Measurements from ENCODE around the gene SOS2. TPM values are rescaled to one million over a fixed set of nuclear protein-coding genes. Genes with fewer than 3 reads are reported as not detected.

SOS2 gene
- total RNA-seq, 1 experiment from 2014 or later, result 9.9 TPM

DNA sequence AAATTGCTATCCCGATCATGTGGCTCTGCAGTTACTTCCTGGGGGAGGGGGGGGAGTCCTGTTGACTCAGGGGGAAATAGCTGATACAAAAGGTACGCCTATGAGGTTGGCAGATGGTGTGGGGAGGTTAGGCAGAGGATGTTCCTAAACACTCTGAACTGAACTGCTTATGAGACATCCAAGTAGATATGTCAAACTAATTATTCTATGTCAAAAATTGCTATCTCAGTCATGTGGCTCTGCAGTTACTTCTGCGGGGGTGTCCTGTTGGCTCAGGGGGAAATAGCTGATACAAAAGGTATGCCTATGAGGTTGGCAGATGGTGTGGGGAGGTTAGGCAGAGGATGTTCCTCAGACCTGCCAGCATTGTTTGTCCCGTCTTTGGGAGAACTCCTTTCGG is 109.9 kb downstream of the SOS2 start:
- H3K36me3 ChIP-seq (ENCODE audit: low read depth, low read length), result no peaks in the 10 kb centered on the region
- no peak overlapping the region for H3K9ac ChIP-seq (ENCODE audit: low read length)
- H2AFZ ChIP-seq (ENCODE audit: low read length), result no peak overlapping the region
- no peaks in the 10 kb centered on the region for H4K20me1 ChIP-seq (ENCODE audit: low read length)
- H3K4me1 ChIP-seq (ENCODE audit: insufficient read depth, low read length), result peaks cover 6% of the 10 kb centered on the region
- CTCF ChIA-PET, result interaction anchor here (0.6 kb wide), 1 partner anchor 221 kb away, joined by 6 read pairs; no protein-coding TSS in a partner anchor
- no peaks in the 10 kb centered on the region for H3F3A ChIP-seq (ENCODE audit: low read length, unreplicated experiment)
- ATAC-seq, result no peak
- no peak overlapping the region for H3K4me2 ChIP-seq (ENCODE audit: low read length)
- H3K79me2 ChIP-seq (ENCODE audit: low read length), result no peaks in the 10 kb centered on the region
- H3K27me3 ChIP-seq (ENCODE audit: low read length), result no peaks in the 10 kb centered on the region
- H3K9me2 ChIP-seq (replicated peaks; ENCODE audit: low read length), result no peaks in the 10 kb centered on the region
- intact Hi-C loops (cut with micrococcal nuclease), result no loop called here
- no TSS peak for BruUV-seq (replicated peaks)
- DNase-seq, result no peak
- H3K9me3 ChIP-seq (ENCODE audit: low read length), result no peaks in the 10 kb centered on the region
- H3K27ac ChIP-seq (ENCODE audit: low read length), result no peak overlapping the region
- H3K4me3 ChIP-seq (ENCODE audit: low read length), result no peak overlapping the region
- TF ChIP-seq EZH2phosphoT487 (IDR thresholded peaks at IDR 0.05; ENCODE audit: borderline replicate concordance, low read length) (no peak), EZH2 (IDR thresholded peaks at IDR 0.05; ENCODE audit: low read length, unreplicated experiment) (no peak)
- TF ChIP-seq, protein P1, sequence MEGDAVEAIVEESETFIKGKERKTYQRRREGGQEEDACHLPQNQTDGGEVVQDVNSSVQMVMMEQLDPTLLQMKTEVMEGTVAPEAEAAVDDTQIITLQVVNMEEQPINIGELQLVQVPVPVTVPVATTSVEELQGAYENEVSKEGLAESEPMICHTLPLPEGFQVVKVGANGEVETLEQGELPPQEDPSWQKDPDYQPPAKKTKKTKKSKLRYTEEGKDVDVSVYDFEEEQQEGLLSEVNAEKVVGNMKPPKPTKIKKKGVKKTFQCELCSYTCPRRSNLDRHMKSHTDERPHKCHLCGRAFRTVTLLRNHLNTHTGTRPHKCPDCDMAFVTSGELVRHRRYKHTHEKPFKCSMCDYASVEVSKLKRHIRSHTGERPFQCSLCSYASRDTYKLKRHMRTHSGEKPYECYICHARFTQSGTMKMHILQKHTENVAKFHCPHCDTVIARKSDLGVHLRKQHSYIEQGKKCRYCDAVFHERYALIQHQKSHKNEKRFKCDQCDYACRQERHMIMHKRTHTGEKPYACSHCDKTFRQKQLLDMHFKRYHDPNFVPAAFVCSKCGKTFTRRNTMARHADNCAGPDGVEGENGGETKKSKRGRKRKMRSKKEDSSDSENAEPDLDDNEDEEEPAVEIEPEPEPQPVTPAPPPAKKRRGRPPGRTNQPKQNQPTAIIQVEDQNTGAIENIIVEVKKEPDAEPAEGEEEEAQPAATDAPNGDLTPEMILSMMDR (conservative IDR thresholded peaks at IDR 0.05; ENCODE audit: low read depth, low read length), result no peak
- POLR2A ChIA-PET (ENCODE audit: unreplicated experiment), result no interaction called here

DNA sequence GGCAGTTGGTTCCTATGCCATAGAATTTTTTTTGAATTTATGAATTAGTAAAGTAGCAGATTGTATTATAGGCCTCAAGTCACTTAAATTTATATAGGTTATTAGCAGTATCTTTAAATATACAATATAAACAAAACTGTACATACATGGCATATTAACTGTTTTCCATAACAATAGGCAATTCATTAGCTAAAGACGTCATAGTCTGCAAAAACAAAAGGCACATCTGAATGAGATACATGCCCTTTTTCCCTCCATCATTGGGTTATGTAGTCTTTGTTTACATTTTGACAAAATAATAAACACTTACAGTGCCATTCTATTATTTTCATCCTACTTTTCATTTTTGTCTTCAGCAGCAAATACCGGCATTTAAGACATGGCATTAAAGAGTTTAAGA is 113.9 kb downstream of the SOS2 start:
- ChIA-PET CTCF (interaction anchor here (0.6 kb wide), 1 partner anchor 265 kb away, joined by 3 read pairs; the partner anchor contains the start of gene NEMF), POLR2A (ENCODE audit: unreplicated experiment) (interaction anchor here (0.6 kb wide), 1 partner anchor 225 kb away, joined by 12 read pairs; no protein-coding TSS in a partner anchor)
- BruUV-seq (replicated peaks), result no TSS peak
- intact Hi-C loops (cut with micrococcal nuclease), result loop anchor here (2.0 kb wide), 1 partner anchor 415 kb away; the partner anchor contains the start of gene MAP4K5
- DNase-seq, result no peak
- Histone ChIP-seq H3K4me2 (ENCODE audit: low read length) (no peak overlapping the region), H3K36me3 (ENCODE audit: low read depth, low read length) (peaks cover 21% of the 10 kb centered on the region), H3K9ac (ENCODE audit: low read length) (no peak overlapping the region), H3K9me3 (ENCODE audit: low read length) (no peaks in the 10 kb centered on the region), H3K9me2 (replicated peaks; ENCODE audit: low read length) (no peaks in the 10 kb centered on the region), H3F3A (ENCODE audit: low read length, unreplicated experiment) (no peaks in the 10 kb centered on the region), H3K27ac (ENCODE audit: low read length) (no peak overlapping the region), H3K4me1 (ENCODE audit: insufficient read depth, low read length) (peaks cover 23% of the 10 kb centered on the region), H3K27me3 (ENCODE audit: low read length) (no peaks in the 10 kb centered on the region), H3K4me3 (ENCODE audit: low read length) (no peak overlapping the region), H2AFZ (ENCODE audit: low read length) (no peak overlapping the region), H4K20me1 (ENCODE audit: low read length) (peaks cover 9% of the 10 kb centered on the region), H3K79me2 (ENCODE audit: low read length) (peaks cover 34% of the 10 kb centered on the region)
- TF ChIP-seq EZH2 (IDR thresholded peaks at IDR 0.05; ENCODE audit: low read length, unreplicated experiment) (no peak), EZH2phosphoT487 (IDR thresholded peaks at IDR 0.05; ENCODE audit: borderline replicate concordance, low read length) (no peak)
- TF ChIP-seq, protein P1 (conservative IDR thresholded peaks at IDR 0.05; ENCODE audit: low read depth, low read length), result no peak
- ATAC-seq, result no peak

DNA sequence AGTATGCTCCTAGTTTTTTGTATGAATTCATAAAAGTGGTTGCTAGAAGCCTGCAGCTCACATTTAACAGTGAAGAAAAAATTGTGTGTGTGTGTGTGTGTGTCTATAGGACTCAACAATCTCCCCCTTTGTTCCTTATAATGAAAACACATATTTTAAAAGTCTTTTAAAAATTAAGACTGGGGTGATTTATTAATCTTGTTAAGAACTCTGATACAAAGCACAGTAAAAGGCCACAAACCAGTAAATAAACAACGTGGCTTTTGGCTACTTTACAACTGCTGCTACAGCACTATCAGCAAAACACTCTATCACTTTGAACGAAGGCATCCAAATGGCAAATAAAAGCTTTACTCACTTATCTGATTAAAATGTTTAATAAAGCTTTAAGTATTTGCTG is 114.4 kb downstream of the SOS2 start:
- no peaks in the 10 kb centered on the region for H3K9me3 ChIP-seq (ENCODE audit: low read length)
- TF ChIP-seq EZH2phosphoT487 (IDR thresholded peaks at IDR 0.05; ENCODE audit: borderline replicate concordance, low read length), result no peak
- TF ChIP-seq, protein P1 (conservative IDR thresholded peaks at IDR 0.05; ENCODE audit: low read depth, low read length), result no peak
- no peak for TF ChIP-seq EZH2 (IDR thresholded peaks at IDR 0.05; ENCODE audit: low read length, unreplicated experiment)
- DNase-seq, result no peak
- POLR2A ChIA-PET (ENCODE audit: unreplicated experiment), result interaction anchor here (0.6 kb wide), 1 partner anchor 254 kb away, joined by 3 read pairs; no protein-coding TSS in a partner anchor
- no peaks in the 10 kb centered on the region for H3K9me2 ChIP-seq (replicated peaks; ENCODE audit: low read length)
- peak overlapping the region; percentile 91 for H3K4me3 ChIP-seq (ENCODE audit: low read length)
- no peaks in the 10 kb centered on the region for H3K27me3 ChIP-seq (ENCODE audit: low read length)
- CTCF ChIA-PET, result interaction anchor here (0.6 kb wide), 1 partner anchor 265 kb away, joined by 3 read pairs; the partner anchor contains the start of gene NEMF
- H3K4me2 ChIP-seq (ENCODE audit: low read length), result peak overlapping the region; percentile 89
- H3K79me2 ChIP-seq (ENCODE audit: low read length), result peaks cover 39% of the 10 kb centered on the region
- ATAC-seq, result no peak
- intact Hi-C loops (cut with micrococcal nuclease), result loop anchor here (1.0 to 2.0 kb wide), 3 partner anchors 116 to 416 kb away; partner anchors contain the start of gene MAP4K5
- peaks cover 9% of the 10 kb centered on the region for H4K20me1 ChIP-seq (ENCODE audit: low read length)
- peak overlapping the region; percentile 86 for H2AFZ ChIP-seq (ENCODE audit: low read length)
- peaks cover 23% of the 10 kb centered on the region for H3K4me1 ChIP-seq (ENCODE audit: insufficient read depth, low read length)
- peak overlapping the region; percentile 87 for H3K9ac ChIP-seq (ENCODE audit: low read length)
- peak overlapping the region; percentile 67 for H3K27ac ChIP-seq (ENCODE audit: low read length)
- peaks cover 26% of the 10 kb centered on the region for H3K36me3 ChIP-seq (ENCODE audit: low read depth, low read length)
- BruUV-seq (replicated peaks), result TSS peak; percentile 100
- H3F3A ChIP-seq (ENCODE audit: low read length, unreplicated experiment), result no peaks in the 10 kb centered on the region

Measured in PC-3 (cell line).